Tibial artery (tissue), 4 donors: ENCODE measurements around the gene F13B.
"Not testable (repeated sequence)": the region's sequence is repeated elsewhere in the genome, so short reads cannot be mapped to it uniquely, and the experiment has no call there.

Source experiments
- DNase-seq, 2 donors: peaks; one replicate each; pipeline ENCODE4 v3.0.0-alpha.2; 2019
- H3K27ac ChIP-seq, 2 donors: fragments of 200-600 bp; sonication (generic) in 1 of 2; 1 replicate in 1 of 2; 2 replicates in 1 of 2; pipeline ENCODE4 v1.5.1; 2018 to 2019; ENCODE audit warnings: mild to moderate bottlenecking in 1 of 2
- H3K27me3 ChIP-seq, 2 donors: fragments of 200-600 bp; sonication (generic) in 1 of 2; one replicate each; pipeline versions ENCODE4 v1.5.1 to v1.6.0; 2016 to 2019
- H3K36me3 ChIP-seq, 3 donors: fragments of 200-600 bp; sonication (generic) in 2 of 3; one replicate each; pipeline ENCODE4 v1.5.1; 2016 to 2019; ENCODE audit warnings: mild to moderate bottlenecking in 2 of 3
- H3K4me1 ChIP-seq, 4 donors: fragments of 200-600 bp; sonication (generic) in 2 of 4; 1 replicate in 3 of 4; 2 replicates in 1 of 4; pipeline ENCODE4 v1.5.1; 2016 to 2019
- H3K4me3 ChIP-seq, 2 donors: fragments of 200-600 bp; sonication (generic) in 1 of 2; 1 replicate in 1 of 2; 2 replicates in 1 of 2; pipeline ENCODE4 v1.5.1; 2018 to 2019; ENCODE audit warnings: mild to moderate bottlenecking in 2 of 2
- H3K9me3 ChIP-seq, 3 donors: fragments of 200-600 bp; sonication (generic) in 1 of 3; one replicate each; pipeline ENCODE4 v1.5.1; 2016 to 2019
- CTCF ChIP-seq, 2 experiments: fragments of 200-600 bp in 1 of 2; fragments of 450-650 bp in 1 of 2; IDR thresholded peaks; one replicate each; pipeline ENCODE4 v1.5.1; 2017 to 2019; ENCODE audit warnings: antibody characterized with exemption in 2 of 2, mild to moderate bottlenecking in 1 of 2, moderate library complexity in 1 of 2
- intact Hi-C: fragments of 100-400 bp; cut with DNase I; formaldehyde crosslinking; loops from one replicate; pipeline ENCODE4 v1.15.0; 2023; ENCODE audit warnings: low total_unique reads

The F13B gene

GRCh38 chr1:197003132-197003531 lies 63.9 kb downstream of the F13B start:
- DNase-seq = no peak
- no peaks in the 10 kb centered on the region for H3K9me3 ChIP-seq
- H3K4me1 ChIP-seq = no peaks in the 10 kb centered on the region
- no peak for TF ChIP-seq CTCF (IDR thresholded peaks at IDR 0.05)
- no peaks in the 10 kb centered on the region for H3K27me3 ChIP-seq
- H3K27ac ChIP-seq = no peak overlapping the region
- no peaks in the 10 kb centered on the region for H3K36me3 ChIP-seq
- no peak overlapping the region for H3K4me3 ChIP-seq
- intact Hi-C loops = no loop called here

- H3K27ac ChIP-seq = no peak overlapping the region
- H3K9me3 ChIP-seq = no peaks in the 10 kb centered on the region
- intact Hi-C loops = no loop called here
- H3K4me3 ChIP-seq = no peak overlapping the region
- no peaks in the 10 kb centered on the region for H3K27me3 ChIP-seq
- H3K36me3 ChIP-seq = no peaks in the 10 kb centered on the region
- DNase-seq = no peak
- no peak for TF ChIP-seq CTCF (IDR thresholded peaks at IDR 0.05)
- H3K4me1 ChIP-seq = no peaks in the 10 kb centered on the region
Measured at GRCh38 chr1:197001828-197002227, 65.2 kb downstream of the F13B start.

GRCh38 chr1:196997423-196997822 lies 69.6 kb downstream of the F13B start:
- Histone ChIP-seq H3K4me1 (no peaks in the 10 kb centered on the region), H3K36me3 (no peaks in the 10 kb centered on the region), H3K9me3 (no peaks in the 10 kb centered on the region), H3K27me3 (no peaks in the 10 kb centered on the region), H3K4me3 (no peak overlapping the region), H3K27ac (no peak overlapping the region)
- DNase-seq = no peak
- TF ChIP-seq CTCF (IDR thresholded peaks at IDR 0.05) = no peak
- intact Hi-C loops = no loop called here

- H3K36me3 ChIP-seq = no peaks in the 10 kb centered on the region
- intact Hi-C loops = no loop called here
- H3K27me3 ChIP-seq = no peaks in the 10 kb centered on the region
- H3K9me3 ChIP-seq = no peaks in the 10 kb centered on the region
- no peak for DNase-seq
- no peak overlapping the region for H3K27ac ChIP-seq
- H3K4me3 ChIP-seq = no peak overlapping the region
- no peaks in the 10 kb centered on the region for H3K4me1 ChIP-seq
- TF ChIP-seq CTCF (IDR thresholded peaks at IDR 0.05) = no peak
Measured at GRCh38 chr1:196993916-196994315, 73.1 kb downstream of the F13B start.

- H3K4me1 ChIP-seq, H3K4me3 ChIP-seq, H3K27me3 ChIP-seq, H3K9me3 ChIP-seq, H3K27ac ChIP-seq, H3K36me3 ChIP-seq, intact Hi-C loops, DNase-seq: not testable (repeated sequence)
Measured at GRCh38 chr1:196991919-196992651, 75.0 kb downstream of the F13B start.
